AG04450 (cell line): Measurements from ENCODE around the gene MTA1. TPM values are rescaled to one million over a fixed set of nuclear protein-coding genes. Genes with fewer than 3 reads are reported as not detected.

Experiments
- CTCF ChIA-PET: fragments of 300-600, 350-600 bp; formaldehyde crosslinking; extraction: SDS; loops from one replicate; lab custom pipeline; 2022; ENCODE audit warnings: antibody characterized with exemption, inconsistent platforms; lab: Charles Lee
- POLR2A ChIA-PET: fragments of 350-600 bp; formaldehyde crosslinking; extraction: SDS; loops from one replicate; lab custom pipeline; 2021; ENCODE audit warnings: antibody characterized with exemption, inconsistent platforms; lab: Yijun Ruan, JAX
- DNase-seq: peaks from one replicate; pipeline ENCODE4 v3.0.0-alpha.2; 2011; ENCODE audit warnings: low read depth, low spot score
- H3K27ac ChIP-seq: one replicate; pipeline ENCODE4 v1.5.1; 2012; ENCODE audit warnings: low read depth, low read length, control low read depth
- H3K27me3 ChIP-seq: one replicate; pipeline ENCODE4 v1.6.0; 2012; ENCODE audit warnings: low read length; ENCODE audit not compliant: control insufficient read depth, insufficient read depth
- H3K4me3 ChIP-seq: 2 replicates; pipeline ENCODE4 v1.5.1; 2011; ENCODE audit warnings: mild to moderate bottlenecking, low read depth, low read length, control low read depth
- H3K9me3 ChIP-seq: 2 replicates; pipeline ENCODE4 v1.5.1; 2012; ENCODE audit warnings: low read length; ENCODE audit not compliant: control insufficient read depth, insufficient read depth
- CTCF ChIP-seq: IDR thresholded peaks from 2 replicates; pipeline ENCODE4 v1.5.1; 2011; ENCODE audit warnings: low read depth, low read length, control low read depth, inconsistent platforms
- polyA plus RNA-seq: library from polyadenylated mRNA; depleted of rRNA; stranded (reverse); fragments of >200 nt; gene quantifications from 2 replicates; pipeline ENCODE4 v1.2.3, GENCODE V29; 2011

Gene MTA1
- polyA plus RNA-seq, 1 experiment = 36.0 TPM

- no peak for TF ChIP-seq CTCF
- Histone ChIP-seq H3K27ac (peak overlapping the region; percentile 47), H3K27me3 (no peaks in the 10 kb centered on the region), H3K9me3 (no peaks in the 10 kb centered on the region; the same call in 1 of the 2 replicates), H3K4me3 (peak overlapping the region; percentile 70)
- POLR2A ChIA-PET = no interaction called here
- CTCF ChIA-PET = no interaction called here
- no peak for DNase-seq
Measured at GRCh38 chr14:105475269-105476096, 55.9 kb downstream of the MTA1 start.

- DNase-seq = no peak
- Histone ChIP-seq H3K27ac (peak overlapping the region; percentile 47), H3K4me3 (peak overlapping the region; percentile 70), H3K27me3 (no peaks in the 10 kb centered on the region), H3K9me3 (no peaks in the 10 kb centered on the region; the same call in 1 of the 2 replicates)
- ChIA-PET POLR2A (no interaction called here), CTCF (interaction anchor here (0.6 kb wide), 2 partner anchors 386 to 435 kb away, joined by 3 to 4 read pairs; no protein-coding TSS in a partner anchor)
- TF ChIP-seq CTCF = no peak
Measured at GRCh38 chr14:105476097-105476830, 56.6 kb downstream of the MTA1 start.

- POLR2A ChIA-PET = no interaction called here
- peak overlapping the region; percentile 70 for H3K4me3 ChIP-seq
- no peaks in the 10 kb centered on the region; the same call in 1 of the 2 replicates for H3K9me3 ChIP-seq
- no peaks in the 10 kb centered on the region for H3K27me3 ChIP-seq
- TF ChIP-seq CTCF = no peak
- peak overlapping the region; percentile 47 for H3K27ac ChIP-seq
- CTCF ChIA-PET = interaction anchor here (0.6 to 1.1 kb wide), 3 partner anchors 51 to 436 kb away, joined by 3 to 4 read pairs (median 3); no protein-coding TSS in a partner anchor
- no peak for DNase-seq
Measured at GRCh38 chr14:105476831-105477659, 57.4 kb downstream of the MTA1 start.

GRCh38 chr14:105477660-105478397, 58.2 kb downstream of the MTA1 start:
- no peaks in the 10 kb centered on the region; the same call in 1 of the 2 replicates for H3K9me3 ChIP-seq
- H3K4me3 ChIP-seq = no peak overlapping the region
- H3K27me3 ChIP-seq = no peaks in the 10 kb centered on the region
- no peak overlapping the region for H3K27ac ChIP-seq
- no peak for TF ChIP-seq CTCF
- ChIA-PET CTCF (interaction anchor here (1.1 kb wide), 1 partner anchor 50 kb away, joined by 3 read pairs; no protein-coding TSS in a partner anchor), POLR2A (no interaction called here)
- DNase-seq = no peak
